IPS DF 6.9 (cell line): ENCODE results near the gene GGN.
"Not testable (repeated sequence)": the region's sequence is repeated elsewhere in the genome, so short reads cannot be mapped to it uniquely, and the experiment has no call there.

ENCODE experiments used
- DNase-seq: peaks from one replicate; pipeline ENCODE4 v3.0.0-alpha.2; 2013; ENCODE audit warnings: low read depth, low spot score
- H3K27ac ChIP-seq: one replicate; pipeline ENCODE4 v1.5.1; 2013; ENCODE audit warnings: low read length, control low read depth
- H3K27me3 ChIP-seq: 2 replicates; pipeline ENCODE4 v1.6.1; 2013; ENCODE audit warnings: mild to moderate bottlenecking, low read length; ENCODE audit not compliant: control insufficient read depth, insufficient read depth
- H3K36me3 ChIP-seq: 2 replicates; pipeline ENCODE4 v1.6.1; 2013; ENCODE audit warnings: low read length; ENCODE audit not compliant: control insufficient read depth, insufficient read depth
- H3K4me1 ChIP-seq: 2 replicates; pipeline ENCODE4 v1.6.1; 2013; ENCODE audit warnings: low read length; ENCODE audit not compliant: control insufficient read depth, insufficient read depth
- H3K4me3 ChIP-seq: 2 replicates; pipeline ENCODE4 v1.5.1; 2013; ENCODE audit warnings: mild to moderate bottlenecking, low read length
- H3K9me3 ChIP-seq: 2 replicates; pipeline ENCODE4 v1.6.1; 2013; ENCODE audit warnings: low read length, inconsistent platforms; ENCODE audit not compliant: control insufficient read depth, insufficient read depth
- WGBS: extraction: QIAGEN DNeasy Blood & Tissue Kit; methylation state at CpG from one replicate; pipeline ENCODE4 v1.1.7; 2013; ENCODE audit warnings: mixed read lengths, missing lambda C conversion rate; ENCODE audit not compliant: insufficient read length, insufficient coverage; 5-methylcytosine and 5-hydroxymethylcytosine counted together

The GGN gene

DNA sequence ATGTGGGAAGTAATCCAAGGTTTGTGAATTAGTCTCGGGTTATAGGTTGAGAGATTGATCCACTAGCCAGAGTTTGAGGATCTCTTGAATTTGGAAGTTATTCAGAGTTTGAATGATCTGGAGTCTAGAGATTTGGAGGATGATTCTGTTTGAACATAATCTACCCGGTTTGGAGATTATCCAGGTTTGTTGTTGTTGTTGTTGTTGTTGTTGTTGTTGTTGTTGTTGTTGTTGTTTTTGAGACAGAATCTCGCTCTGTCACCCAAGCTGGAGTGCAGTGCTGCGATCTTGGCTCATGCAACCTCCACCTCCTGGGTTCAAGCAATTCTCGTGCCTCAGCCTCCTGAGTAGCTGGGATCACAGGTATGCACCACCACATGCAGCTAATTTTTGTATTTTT is 24.1 kb upstream of the GGN start:
- H3K4me1 ChIP-seq, H3K4me3 ChIP-seq, H3K27me3 ChIP-seq, H3K36me3 ChIP-seq, DNase-seq, H3K9me3 ChIP-seq, H3K27ac ChIP-seq: not testable (repeated sequence)
- no CpG with 5 or more reads among the region's 5 CpGs for WGBS

DNA sequence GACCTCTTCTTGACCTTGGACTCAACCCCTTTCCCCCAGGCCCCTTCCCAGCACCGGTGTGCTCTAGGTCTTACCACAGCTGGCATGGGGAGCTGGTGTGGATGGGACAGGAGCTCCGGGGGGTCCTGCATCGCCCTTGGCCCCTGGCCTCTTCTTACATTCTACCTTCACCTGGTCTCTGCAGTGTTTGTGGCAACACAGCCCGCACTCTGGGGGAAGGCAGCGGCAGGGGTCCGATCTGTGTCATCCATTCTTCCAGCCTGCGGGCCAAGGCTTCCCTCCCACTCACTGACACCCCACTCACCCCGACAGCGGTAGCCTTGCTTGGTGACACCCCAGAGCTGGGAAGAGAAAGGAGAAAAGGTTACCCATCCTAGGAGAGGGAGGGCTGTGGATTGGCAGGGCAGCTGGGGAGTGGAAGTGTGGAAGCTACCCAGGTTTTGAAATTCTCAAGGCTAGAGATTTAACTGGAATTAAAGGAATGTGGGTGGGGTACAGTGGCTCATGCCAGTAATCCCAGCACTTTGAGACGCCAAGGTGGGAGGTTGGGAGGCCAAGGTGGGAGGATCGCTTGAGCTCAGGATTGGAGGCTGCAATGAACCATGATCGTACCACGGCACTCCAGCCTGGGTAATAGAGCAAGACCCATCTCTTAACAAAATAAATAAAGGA is 23.3 kb upstream of the GGN start:
- H3K9me3 ChIP-seq = no peaks in the 10 kb centered on the region
- WGBS = no CpG with 5 or more reads among the region's 13 CpGs
- H3K4me1 ChIP-seq = no peaks in the 10 kb centered on the region
- H3K27ac ChIP-seq = no peak overlapping the region
- no peak overlapping the region for H3K4me3 ChIP-seq
- DNase-seq = no peak
- no peaks in the 10 kb centered on the region for H3K36me3 ChIP-seq
- no peaks in the 10 kb centered on the region for H3K27me3 ChIP-seq

DNA sequence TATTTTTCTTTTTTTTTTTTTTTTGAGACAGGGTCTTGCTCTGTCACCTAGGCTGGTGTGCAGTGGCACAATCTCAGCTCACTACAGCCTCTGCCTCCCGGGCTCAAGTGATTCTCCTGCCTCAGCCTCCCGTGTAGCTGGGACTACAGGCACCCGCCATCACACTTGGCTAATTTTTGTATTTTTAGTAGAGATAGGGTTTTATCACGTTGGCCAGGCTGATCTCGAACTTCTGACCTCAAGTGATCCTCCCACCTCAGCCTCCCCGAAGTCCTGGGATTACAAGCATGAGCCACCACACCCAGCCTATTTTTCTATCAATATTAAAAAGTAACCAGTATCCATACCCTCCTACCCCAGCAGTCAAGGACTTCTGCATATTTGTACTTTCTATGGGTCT is 22.6 kb upstream of the GGN start:
- no CpG with 5 or more reads among the region's 6 CpGs for WGBS
- H3K4me3 ChIP-seq, H3K27ac ChIP-seq, H3K9me3 ChIP-seq, DNase-seq, H3K27me3 ChIP-seq, H3K36me3 ChIP-seq, H3K4me1 ChIP-seq: not testable (repeated sequence)

DNA sequence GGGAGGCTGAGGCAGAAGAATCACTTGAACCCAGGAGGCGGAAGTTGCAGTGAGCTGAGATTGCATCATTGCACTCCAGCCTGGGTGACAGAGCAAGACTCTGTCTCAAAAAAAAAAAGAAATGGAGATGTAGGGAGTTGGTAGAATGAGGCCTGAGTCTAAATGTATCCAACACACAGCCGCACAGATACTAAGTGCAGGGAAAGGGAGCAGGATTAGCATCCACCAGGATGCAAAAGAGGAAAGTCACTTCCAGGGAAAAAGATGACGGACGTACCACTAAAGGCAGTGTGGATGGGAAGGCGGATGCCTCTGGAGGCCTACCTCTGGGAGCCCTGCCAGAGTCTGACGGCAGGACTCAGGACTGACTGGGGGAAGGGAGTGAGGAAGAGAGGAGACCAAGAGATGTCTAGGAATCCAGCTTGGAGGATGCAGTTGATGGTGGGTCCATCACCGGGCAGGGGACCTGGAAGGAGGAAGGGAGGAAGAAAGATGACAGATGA is 21.8 kb upstream of the GGN start:
- no peaks in the 10 kb centered on the region for H3K27me3 ChIP-seq
- WGBS = no CpG with 5 or more reads among the region's 7 CpGs
- H3K36me3 ChIP-seq = no peaks in the 10 kb centered on the region
- H3K9me3 ChIP-seq = no peaks in the 10 kb centered on the region
- H3K4me3 ChIP-seq = no peak overlapping the region
- H3K27ac ChIP-seq = no peak overlapping the region
- no peak for DNase-seq
- no peaks in the 10 kb centered on the region for H3K4me1 ChIP-seq

DNA sequence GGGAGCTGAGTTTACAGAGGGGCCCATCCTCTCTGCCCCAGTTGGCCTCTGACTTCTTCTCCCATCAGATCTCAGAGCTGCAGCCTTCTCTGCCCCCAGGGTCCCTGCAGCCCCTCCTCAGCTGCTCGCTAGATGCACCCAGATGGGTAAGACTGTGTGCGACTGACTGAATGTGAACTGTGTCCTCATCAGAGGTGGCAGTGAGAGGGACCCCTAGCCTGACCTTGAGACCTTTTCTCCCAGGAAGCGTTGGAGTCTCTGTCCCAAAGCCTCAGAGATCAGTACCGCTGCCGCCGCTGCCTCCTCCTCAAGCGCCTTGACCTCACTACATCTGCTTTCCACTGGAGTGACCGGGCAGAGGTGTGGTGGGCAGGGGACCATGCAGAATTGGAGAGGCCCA is 17.4 kb upstream of the GGN start:
- Histone ChIP-seq H3K9me3 (no peaks in the 10 kb centered on the region), H3K36me3 (no peaks in the 10 kb centered on the region; the same call in 1 of the 2 replicates), H3K27me3 (peaks cover 8% of the 10 kb centered on the region; the same call in 1 of the 2 replicates), H3K4me1 (no peaks in the 10 kb centered on the region; the same call in 1 of the 2 replicates), H3K27ac (no peak overlapping the region), H3K4me3 (no peak overlapping the region)
- no CpG with 5 or more reads among the region's 8 CpGs for WGBS
- DNase-seq = no peak

DNA sequence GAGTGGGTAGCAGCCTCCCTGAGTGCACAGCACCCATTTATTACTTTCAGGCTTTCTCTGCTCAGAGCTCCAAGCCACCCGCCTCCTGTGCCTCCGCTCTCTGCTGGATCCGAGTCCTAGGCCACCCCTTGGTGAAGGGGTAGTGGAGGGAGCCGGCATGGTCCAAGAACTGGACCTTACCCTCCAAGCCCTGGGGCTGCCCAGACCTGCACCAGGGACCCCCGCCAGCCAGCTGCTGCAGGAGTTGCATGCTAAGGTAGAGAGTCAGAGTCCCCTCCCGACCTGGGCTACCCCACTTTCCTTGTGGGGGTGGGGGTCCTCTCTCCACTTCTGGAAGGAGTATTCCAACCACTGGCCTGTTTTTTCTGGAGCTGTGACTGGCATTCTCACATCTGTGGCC is 17.0 kb upstream of the GGN start:
- DNase-seq = no peak
- Histone ChIP-seq H3K4me1 (no peaks in the 10 kb centered on the region; the same call in 1 of the 2 replicates), H3K4me3 (no peak overlapping the region), H3K27me3 (peaks cover 10% of the 10 kb centered on the region; the same call in 1 of the 2 replicates), H3K36me3 (no peaks in the 10 kb centered on the region; the same call in 1 of the 2 replicates), H3K27ac (no peak overlapping the region), H3K9me3 (no peaks in the 10 kb centered on the region)
- WGBS = no CpG with 5 or more reads among the region's 6 CpGs

DNA sequence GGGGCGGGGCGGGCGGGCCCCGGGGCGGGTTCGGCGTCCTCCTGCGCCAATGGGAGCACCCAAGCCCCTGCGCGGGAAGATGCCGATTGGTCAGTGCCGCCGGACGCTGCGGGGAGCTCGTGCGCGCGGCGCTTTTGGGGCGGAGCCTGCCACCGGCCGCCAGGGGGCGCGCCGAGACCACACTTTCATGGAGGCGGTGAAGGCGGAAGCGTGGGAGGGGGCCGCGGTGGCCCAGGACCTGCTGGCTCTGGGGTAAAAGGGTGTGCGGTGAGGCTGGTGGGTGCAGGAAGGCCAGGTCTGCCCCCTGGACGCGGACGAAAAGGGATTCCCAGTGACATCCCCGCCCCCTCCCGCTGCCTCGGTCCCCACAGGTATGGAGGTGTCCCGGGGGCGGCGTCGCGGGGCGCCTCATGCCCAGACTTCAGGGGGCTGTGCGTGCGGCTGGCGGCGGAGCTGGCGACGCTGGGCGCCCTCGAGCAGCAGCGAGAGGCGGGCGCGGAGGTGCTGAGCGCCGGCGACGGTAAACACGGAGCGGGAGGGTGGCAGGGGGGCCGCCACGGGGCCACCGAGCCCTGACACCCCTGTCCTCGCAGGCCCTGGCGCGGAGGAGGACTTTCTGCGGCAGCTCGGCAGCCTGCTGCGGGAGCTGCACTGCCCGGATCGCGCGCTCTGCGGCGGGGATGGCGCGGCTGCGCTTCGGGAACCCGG is 15.3 kb upstream of the GGN start, which contains the start of gene FAM98C:
TSS of gene FAM98C (plus strand) at position 127 of the 708 bp plus-strand sequence. CDS start at position 188, 61 bp downstream.
- peak; percentile 85 for DNase-seq
- H3K9me3 ChIP-seq = no peaks in the 10 kb centered on the region
- no peaks in the 10 kb centered on the region; the same call in 1 of the 2 replicates for H3K36me3 ChIP-seq
- WGBS = no CpG with 5 or more reads among the region's 82 CpGs
- no peaks in the 10 kb centered on the region; the same call in 1 of the 2 replicates for H3K4me1 ChIP-seq
- H3K27me3 ChIP-seq = peaks cover 12% of the 10 kb centered on the region; the same call in 1 of the 2 replicates
- no peak within 1 kb of the TSS for H3K27ac ChIP-seq
- peak within 1 kb of the TSS; percentile 58; the same call in 1 of the 2 replicates for H3K4me3 ChIP-seq

DNA sequence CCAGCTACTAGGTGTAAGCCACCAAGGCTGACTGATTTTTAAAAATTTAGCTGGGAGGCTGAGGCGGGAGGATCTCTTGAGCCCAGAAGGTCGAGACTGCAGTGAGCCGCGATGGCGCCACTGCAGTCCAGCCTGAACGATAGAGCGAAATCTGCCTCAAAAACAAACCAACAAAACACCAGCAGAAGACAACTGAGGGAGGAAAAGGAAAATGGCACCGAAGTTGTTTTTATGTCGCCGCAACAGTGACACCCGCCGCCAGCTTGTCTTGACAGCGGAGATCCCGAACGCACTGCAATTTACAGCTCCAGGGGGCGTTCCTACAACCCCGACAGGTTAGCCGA is 14.8 kb upstream of the GGN start:
- H3K4me1 ChIP-seq = no peaks in the 10 kb centered on the region; the same call in 1 of the 2 replicates
- WGBS = no CpG with 5 or more reads among the region's 18 CpGs
- no peaks in the 10 kb centered on the region; the same call in 1 of the 2 replicates for H3K36me3 ChIP-seq
- no peak for DNase-seq
- H3K27ac ChIP-seq = no peak overlapping the region
- H3K4me3 ChIP-seq = no peak overlapping the region; the same call in 1 of the 2 replicates
- H3K27me3 ChIP-seq = peaks cover 12% of the 10 kb centered on the region; the same call in 1 of the 2 replicates
- H3K9me3 ChIP-seq = no peaks in the 10 kb centered on the region

DNA sequence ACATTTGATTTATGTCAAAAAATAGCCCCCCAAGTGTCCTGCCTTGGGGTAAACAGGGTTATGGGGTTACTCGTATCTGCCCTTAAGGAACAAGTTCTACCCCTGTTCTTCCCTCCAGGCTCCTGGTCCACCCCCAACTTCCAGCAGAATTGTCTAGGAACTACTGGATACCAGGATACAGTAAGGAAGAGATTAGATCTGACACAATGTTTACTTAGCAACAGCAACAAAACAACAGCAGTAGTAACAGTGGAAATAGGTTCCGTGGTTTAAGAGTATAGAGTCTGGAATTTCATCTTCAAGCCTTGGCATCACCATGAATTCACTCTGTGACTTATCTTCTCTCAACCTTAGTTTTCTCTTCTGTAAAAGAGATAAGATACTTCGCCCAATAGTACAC is 13.3 kb upstream of the GGN start:
- peaks cover 12% of the 10 kb centered on the region; the same call in 1 of the 2 replicates for H3K27me3 ChIP-seq
- WGBS = no CpG with 5 or more reads among the region's 3 CpGs

DNA sequence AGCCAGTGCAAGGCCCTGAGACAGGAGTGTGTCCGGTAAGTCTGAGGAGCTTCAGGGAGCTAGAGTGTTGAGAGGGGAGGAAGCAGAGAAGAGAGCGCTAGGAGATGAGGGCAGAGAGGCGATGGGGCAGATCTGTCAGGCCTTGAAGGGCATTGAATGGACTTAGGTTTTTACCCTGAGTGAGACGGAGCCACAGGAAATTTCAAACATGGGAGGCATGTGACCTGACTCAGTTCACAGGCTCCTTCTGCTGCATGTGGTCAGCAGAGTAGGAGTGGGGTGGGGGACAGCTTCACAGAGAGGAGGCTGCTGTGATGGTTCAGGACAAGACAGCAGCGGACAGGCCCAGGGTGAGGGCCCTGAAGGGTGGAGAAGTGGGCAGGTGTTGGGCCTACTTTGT is 12.5 kb upstream of the GGN start:
- Histone ChIP-seq H3K27me3 (peaks cover 12% of the 10 kb centered on the region; the same call in 1 of the 2 replicates), H3K27ac (no peak overlapping the region), H3K36me3 (no peaks in the 10 kb centered on the region; the same call in 1 of the 2 replicates), H3K4me1 (no peaks in the 10 kb centered on the region; the same call in 1 of the 2 replicates), H3K9me3 (no peaks in the 10 kb centered on the region), H3K4me3 (no peak overlapping the region)
- DNase-seq = no peak
- no CpG with 5 or more reads among the region's 5 CpGs for WGBS

More for the DNA sequence above, 13.3 kb upstream of the GGN start:
- no peak for DNase-seq
- H3K4me3 ChIP-seq = no peak overlapping the region
- no peaks in the 10 kb centered on the region; the same call in 1 of the 2 replicates for H3K36me3 ChIP-seq
- H3K4me1 ChIP-seq = no peaks in the 10 kb centered on the region; the same call in 1 of the 2 replicates
- no peaks in the 10 kb centered on the region for H3K9me3 ChIP-seq
- no peak overlapping the region for H3K27ac ChIP-seq
